ENCODE results near the gene SOX10. TPM values are rescaled to one million over a fixed set of nuclear protein-coding genes. Genes with fewer than 3 reads are reported as not detected.

Gene SOX10
- total RNA-seq, 1 experiment from 2014 or later = 2.4 TPM

DNA sequence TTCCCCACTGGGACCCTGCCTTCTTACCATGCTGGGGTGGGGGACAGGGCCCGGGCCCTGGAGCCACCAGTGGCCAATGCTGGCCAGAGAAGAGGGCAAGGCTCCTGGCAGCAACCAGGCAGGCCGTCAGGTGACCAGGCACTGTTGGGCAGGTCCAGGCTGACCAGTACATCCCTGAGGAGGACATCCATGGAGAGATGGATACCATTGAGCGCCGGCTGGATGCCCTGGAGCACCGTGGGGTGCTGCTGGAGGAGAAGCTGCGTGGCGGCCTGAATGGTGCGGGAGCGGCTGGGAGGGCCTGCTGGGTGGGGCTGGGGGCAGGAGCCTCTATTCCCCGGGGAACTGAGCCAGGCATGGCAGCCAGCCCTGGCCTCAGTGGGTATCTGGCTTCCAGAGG, 52.0 kb downstream of the SOX10 start:
- no peak overlapping the region for H3K27ac ChIP-seq (ENCODE audit: insufficient read length, low read depth, low read length)
- no peak overlapping the region for H3K23ac ChIP-seq (ENCODE audit: insufficient read length, low read depth, low read length)
- H2BK5ac ChIP-seq (ENCODE audit: insufficient read length, low read length) = no peak overlapping the region
- H3K79me2 ChIP-seq (ENCODE audit: insufficient read depth, low read length) = no peaks in the 10 kb centered on the region
- H2BK15ac ChIP-seq (ENCODE audit: low read depth, low read length) = no peak overlapping the region
- no peak overlapping the region for H3K4me2 ChIP-seq (ENCODE audit: insufficient read depth, insufficient read length, low read length)
- H4K20me1 ChIP-seq (ENCODE audit: control insufficient read depth, insufficient read depth, insufficient read length) = no peaks in the 10 kb centered on the region
- Mint-ChIP-seq H3K27me3 (ENCODE audit: low read depth) (no peaks in the 10 kb centered on the region), H3K9me3 (no peaks in the 10 kb centered on the region), H3K36me3 (ENCODE audit: insufficient read depth in 1 of 3, low read depth in 3 of 3) (peaks cover 0 to 57% (median 26%) of the 10 kb centered on the region in 3 experiments; a peak in 6 of 7 replicates), H3K4me3 (no peak overlapping the region), H3K27ac (no peak overlapping the region), H3K4me1 (peaks cover 8 to 12% of the 10 kb centered on the region in 2 experiments)
- H3K14ac ChIP-seq (ENCODE audit: insufficient read depth, low read length) = no peak overlapping the region
- no peak overlapping the region for H3K4ac ChIP-seq (ENCODE audit: low read depth, low read length)
- H3T11ph ChIP-seq (ENCODE audit: low read length) = no peak overlapping the region
- H3K23me2 ChIP-seq (ENCODE audit: insufficient read length, low read depth, low read length, poor library complexity, severe bottlenecking) = no peaks in the 10 kb centered on the region
- no peaks in the 10 kb centered on the region for H3K4me1 ChIP-seq (ENCODE audit: insufficient read depth, low read length)
- H3K9me3 ChIP-seq (ENCODE audit: control insufficient read depth, low read depth, low read length) = no peaks in the 10 kb centered on the region
- no peak overlapping the region for H2BK120ac ChIP-seq (ENCODE audit: low read depth, low read length, poor library complexity, severe bottlenecking)
- H3K18ac ChIP-seq (ENCODE audit: insufficient read length, low read depth, low read length) = no peak overlapping the region
- H3K27me3 ChIP-seq (ENCODE audit: insufficient read depth, low read length) = no peaks in the 10 kb centered on the region
- H4K91ac ChIP-seq (ENCODE audit: insufficient read length, low read depth, low read length) = no peak overlapping the region
- H4K5ac ChIP-seq (ENCODE audit: insufficient read length, low read depth, low read length) = no peak overlapping the region
- H3K9ac ChIP-seq (ENCODE audit: extremely low read depth, insufficient read length, low read length) = no peak overlapping the region
- H3K56ac ChIP-seq (ENCODE audit: insufficient read length, low read depth, low read length) = no peak overlapping the region
- no peak for DNase-seq
- no peak for TF ChIP-seq CTCF (conservative IDR thresholded peaks at IDR 0.05)
- H2BK20ac ChIP-seq (ENCODE audit: low read depth, low read length, poor library complexity, severe bottlenecking) = no peak overlapping the region
- no peak overlapping the region for H2AFZ ChIP-seq (ENCODE audit: low read length)
- WGBS (ENCODE audit: extremely low coverage, insufficient read length, low lambda C conversion rate) = no CpG with 5 or more reads among the region's 10 CpGs
- no peak overlapping the region for H4K8ac ChIP-seq (replicated peaks; ENCODE audit: insufficient read length, low read depth, low read length)
- no peak overlapping the region for H2AK5ac ChIP-seq (ENCODE audit: insufficient read length, low read length)
- no peaks in the 10 kb centered on the region for H3K79me1 ChIP-seq (ENCODE audit: insufficient read depth, low read depth, low read length, poor library complexity, severe bottlenecking)
- no peak overlapping the region for H2BK12ac ChIP-seq (ENCODE audit: insufficient read length, low read depth, low read length)

Measured in H9 (cell line).